Measurements from ENCODE around the gene MYO1D. TPM values are rescaled to one million over a fixed set of nuclear protein-coding genes. Genes with fewer than 3 reads are reported as not detected.

MYO1D gene
- total and polyA plus RNA-seq, 4 donors = 22.0 to 75.8 (median 61.4) TPM

DNA sequence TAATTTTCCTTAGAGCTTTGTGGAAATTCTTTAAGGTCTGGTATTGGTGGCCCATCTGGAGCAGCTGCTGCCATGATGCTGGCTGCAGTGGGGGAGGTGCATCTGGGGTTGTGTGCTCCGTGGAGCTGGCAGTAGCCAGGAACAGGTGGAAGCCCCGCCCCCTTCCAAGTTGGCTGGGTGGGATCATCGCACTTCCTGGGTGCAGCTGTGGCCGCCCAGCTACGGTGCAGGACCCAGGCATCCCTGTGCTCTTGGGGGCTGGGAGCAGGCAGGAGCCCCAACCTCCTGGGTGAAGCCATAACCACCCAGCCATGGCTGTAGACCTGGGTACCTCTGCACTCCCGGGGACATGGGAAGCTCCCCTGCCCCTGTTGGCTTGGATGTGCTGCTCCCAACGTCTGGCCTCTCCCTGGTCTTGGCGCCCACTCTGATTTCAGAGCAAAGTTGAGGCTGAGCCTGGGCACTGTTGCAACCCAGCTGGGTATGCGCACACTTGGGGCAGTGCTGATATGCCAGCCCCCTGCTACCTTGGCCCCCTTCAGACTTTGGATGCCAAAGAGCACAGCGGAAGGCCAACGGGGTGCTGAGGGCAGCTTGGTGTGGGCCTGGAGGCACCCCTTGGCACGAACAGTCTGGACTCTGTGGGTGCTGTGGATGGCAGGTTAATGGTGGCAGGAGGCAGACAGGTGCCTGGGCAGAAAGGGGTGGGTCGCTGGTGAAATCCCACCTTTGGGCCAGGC is 145.2 kb downstream of the MYO1D start:
- ATAC-seq (ENCODE audit: insufficient read depth, low FRiP score) (no peak), DNase-seq (no peak)
- no peaks in the 10 kb centered on the region for H3K4me1 ChIP-seq (ENCODE audit: control insufficient read depth in 5 of 5, insufficient read depth in 5 of 5, low read length in 5 of 5)

DNA sequence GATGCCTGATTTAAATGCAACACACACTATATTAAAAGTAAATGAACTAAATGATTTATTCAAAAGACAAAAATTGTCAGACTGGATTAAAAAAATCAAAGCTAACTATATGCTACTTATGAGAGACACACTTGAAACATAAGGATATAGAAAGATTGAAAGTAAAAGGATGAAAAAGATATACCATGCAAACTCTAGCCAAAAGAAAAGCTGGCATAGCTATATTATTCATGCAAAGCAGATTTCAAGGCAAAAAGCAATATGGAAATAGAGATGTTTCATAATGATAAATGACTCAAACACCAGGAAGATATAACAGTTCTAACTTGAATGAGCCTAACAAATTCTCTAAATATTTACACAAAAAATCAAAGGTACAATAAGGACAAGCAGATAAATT is 149.2 kb downstream of the MYO1D start:
- ATAC-seq (ENCODE audit: insufficient read depth, low FRiP score) (no peak), DNase-seq (no peak)
- Histone ChIP-seq H3K27me3 (ENCODE audit: control insufficient read depth in 3 of 3, insufficient read depth in 3 of 3, low read length in 2 of 3) (no peaks in the 10 kb centered on the region), H3K27ac (ENCODE audit: low read depth in 1 of 2, low read length in 1 of 2) (no peak overlapping the region), H3K9ac (ENCODE audit: insufficient read depth in 1 of 2, low read length in 2 of 2) (no peak overlapping the region), H3K9me3 (ENCODE audit: control insufficient read depth in 4 of 4, insufficient read depth in 3 of 4, low read length in 3 of 4) (peaks cover 0 to 6% (median 3%) of the 10 kb centered on the region in 4 donors), H3K4me1 (ENCODE audit: control insufficient read depth in 5 of 5, insufficient read depth in 5 of 5, low read length in 5 of 5) (no peaks in the 10 kb centered on the region), H3K4me3 (no peak overlapping the region), H3K36me3 (ENCODE audit: control insufficient read depth in 4 of 4, insufficient read depth in 4 of 4, low read length in 4 of 4) (peaks cover 0 to 13% (median 2%) of the 10 kb centered on the region in 4 donors)
- TF ChIP-seq, protein P1, sequence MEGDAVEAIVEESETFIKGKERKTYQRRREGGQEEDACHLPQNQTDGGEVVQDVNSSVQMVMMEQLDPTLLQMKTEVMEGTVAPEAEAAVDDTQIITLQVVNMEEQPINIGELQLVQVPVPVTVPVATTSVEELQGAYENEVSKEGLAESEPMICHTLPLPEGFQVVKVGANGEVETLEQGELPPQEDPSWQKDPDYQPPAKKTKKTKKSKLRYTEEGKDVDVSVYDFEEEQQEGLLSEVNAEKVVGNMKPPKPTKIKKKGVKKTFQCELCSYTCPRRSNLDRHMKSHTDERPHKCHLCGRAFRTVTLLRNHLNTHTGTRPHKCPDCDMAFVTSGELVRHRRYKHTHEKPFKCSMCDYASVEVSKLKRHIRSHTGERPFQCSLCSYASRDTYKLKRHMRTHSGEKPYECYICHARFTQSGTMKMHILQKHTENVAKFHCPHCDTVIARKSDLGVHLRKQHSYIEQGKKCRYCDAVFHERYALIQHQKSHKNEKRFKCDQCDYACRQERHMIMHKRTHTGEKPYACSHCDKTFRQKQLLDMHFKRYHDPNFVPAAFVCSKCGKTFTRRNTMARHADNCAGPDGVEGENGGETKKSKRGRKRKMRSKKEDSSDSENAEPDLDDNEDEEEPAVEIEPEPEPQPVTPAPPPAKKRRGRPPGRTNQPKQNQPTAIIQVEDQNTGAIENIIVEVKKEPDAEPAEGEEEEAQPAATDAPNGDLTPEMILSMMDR (IDR thresholded peaks at IDR 0.05; ENCODE audit: control extremely low read depth, extremely low read depth) = no peak

More for the DNA sequence above, 145.2 kb downstream of the MYO1D start:
- 95 to 96% methylated on average over 13 of the region's 13 CpGs for WGBS, 2 donors
- Histone ChIP-seq H3K9ac (ENCODE audit: insufficient read depth in 1 of 2, low read length in 2 of 2) (no peak overlapping the region), H3K9me3 (ENCODE audit: control insufficient read depth in 4 of 4, insufficient read depth in 3 of 4, low read length in 3 of 4) (peaks cover 0 to 8% (median 3%) of the 10 kb centered on the region in 4 donors), H3K27me3 (ENCODE audit: control insufficient read depth in 3 of 3, insufficient read depth in 3 of 3, low read length in 2 of 3) (no peaks in the 10 kb centered on the region), H3K27ac (ENCODE audit: low read depth in 1 of 2, low read length in 1 of 2) (no peak overlapping the region), H3K36me3 (ENCODE audit: control insufficient read depth in 4 of 4, insufficient read depth in 4 of 4, low read length in 4 of 4) (peaks cover 0 to 18% (median 3%) of the 10 kb centered on the region in 4 donors), H3K4me3 (no peak overlapping the region)
- TF ChIP-seq, protein P1 (IDR thresholded peaks at IDR 0.05; ENCODE audit: control extremely low read depth, extremely low read depth) = no peak

DNA sequence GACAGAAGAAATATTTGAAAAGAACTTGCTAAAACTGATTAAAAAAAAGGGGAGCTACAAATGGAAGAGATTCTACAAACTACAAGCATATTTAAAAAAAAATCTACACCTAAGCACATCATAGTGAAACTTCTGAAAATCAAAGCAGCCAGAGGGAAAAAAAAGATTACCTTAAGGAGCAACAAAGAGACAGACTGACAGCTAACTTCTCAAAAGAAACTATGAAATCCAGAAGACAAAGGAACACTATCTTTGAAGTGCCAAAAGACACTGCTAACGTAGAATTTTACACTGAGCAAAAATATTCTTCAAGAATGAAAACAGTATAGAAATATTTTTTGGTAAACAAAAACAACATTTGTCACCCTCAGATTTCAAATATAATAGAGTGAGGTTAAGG is 151.2 kb downstream of the MYO1D start:
- H3K27ac ChIP-seq (ENCODE audit: low read depth in 1 of 2, low read length in 1 of 2) = no peak overlapping the region
- ATAC-seq (ENCODE audit: insufficient read depth, low FRiP score) (no peak), DNase-seq (no peak)
- TF ChIP-seq, protein P1 (IDR thresholded peaks at IDR 0.05; ENCODE audit: control extremely low read depth, extremely low read depth) = no peak
- H3K9me3 ChIP-seq (ENCODE audit: control insufficient read depth in 4 of 4, insufficient read depth in 3 of 4, low read length in 3 of 4) = no peaks in the 10 kb centered on the region
- H3K36me3 ChIP-seq (ENCODE audit: control insufficient read depth in 4 of 4, insufficient read depth in 4 of 4, low read length in 4 of 4) = peaks cover 0 to 4% (median under 1%) of the 10 kb centered on the region in 4 donors
- H3K9ac ChIP-seq (ENCODE audit: insufficient read depth in 1 of 2, low read length in 2 of 2) = no peak overlapping the region
- no peaks in the 10 kb centered on the region for H3K4me1 ChIP-seq (ENCODE audit: control insufficient read depth in 5 of 5, insufficient read depth in 5 of 5, low read length in 5 of 5)
- no peak overlapping the region for H3K4me3 ChIP-seq
- WGBS, 2 donors = 93 to 100% methylated on average over 1 of the region's 1 CpG
- no peaks in the 10 kb centered on the region for H3K27me3 ChIP-seq (ENCODE audit: control insufficient read depth in 3 of 3, insufficient read depth in 3 of 3, low read length in 2 of 3)
